Measurements from ENCODE around the gene ATR. TPM values are rescaled to one million over a fixed set of nuclear protein-coding genes. Genes with fewer than 3 reads are reported as not detected.

The ATR gene
- total RNA-seq, 6 donors from 2014 or later: 16.5 to 62.5 (median 24.0) TPM

- no peaks in the 10 kb centered on the region for H3K4me1 ChIP-seq
- no peak for TF ChIP-seq EP300 (IDR thresholded peaks at IDR 0.05)
- no peak for TF ChIP-seq POLR2A (IDR thresholded peaks at IDR 0.05)
- TF ChIP-seq POLR2AphosphoS5 (IDR thresholded peaks at IDR 0.05): no peak
- TF ChIP-seq CTCF (IDR thresholded peaks at IDR 0.05): no peak
- no peaks in the 10 kb centered on the region for H3K9me3 ChIP-seq
- DNase-seq (no peak), ATAC-seq (ENCODE audit: low FRiP score in 2 of 2) (no peak)
- WGBS, 2 donors: 98% methylated on average over 3 of the region's 3 CpGs; no CpG with 5 or more reads in 1 of the 2 donors
- no peak overlapping the region for H3K27ac ChIP-seq
- no peaks in the 10 kb centered on the region for H3K27me3 ChIP-seq
- H3K4me3 ChIP-seq: no peak overlapping the region
- peaks cover 0 to 93% (median 22%) of the 10 kb centered on the region in 4 donors for H3K36me3 ChIP-seq
Measured at GRCh38 chr3:142495103-142495502, 83.4 kb downstream of the ATR start.

GRCh38 chr3:142492184-142492583 is 86.3 kb downstream of the ATR start:
- no peak overlapping the region for H3K4me3 ChIP-seq
- TF ChIP-seq EP300 (IDR thresholded peaks at IDR 0.05) (no peak), POLR2AphosphoS5 (IDR thresholded peaks at IDR 0.05) (no peak), POLR2A (IDR thresholded peaks at IDR 0.05) (no peak), CTCF (IDR thresholded peaks at IDR 0.05) (no peak)
- H3K36me3 ChIP-seq: peaks cover 0 to 93% (median 19%) of the 10 kb centered on the region in 4 donors
- H3K4me1 ChIP-seq: no peaks in the 10 kb centered on the region
- DNase-seq: no peak
- H3K27me3 ChIP-seq: no peaks in the 10 kb centered on the region
- H3K9me3 ChIP-seq: no peaks in the 10 kb centered on the region
- no peak overlapping the region for H3K27ac ChIP-seq
- ATAC-seq (ENCODE audit: low FRiP score in 2 of 2): no peak
- WGBS, 2 donors: 92 to 93% methylated on average over 2 of the region's 2 CpGs

- H3K4me3 ChIP-seq: no peak overlapping the region
- WGBS, 2 donors: 95% methylated on average over 5 of the region's 5 CpGs
- peaks cover under 1 to 85% (median 18%) of the 10 kb centered on the region in 4 donors for H3K36me3 ChIP-seq
- ATAC-seq (ENCODE audit: low FRiP score in 2 of 2) (no peak), DNase-seq (no peak)
- H3K4me1 ChIP-seq: no peaks in the 10 kb centered on the region
- H3K9me3 ChIP-seq: no peaks in the 10 kb centered on the region
- TF ChIP-seq POLR2AphosphoS5 (IDR thresholded peaks at IDR 0.05): no peak
- TF ChIP-seq POLR2A (IDR thresholded peaks at IDR 0.05): no peak
- no peak for TF ChIP-seq EP300 (IDR thresholded peaks at IDR 0.05)
- TF ChIP-seq CTCF (IDR thresholded peaks at IDR 0.05): no peak
- no peak overlapping the region for H3K27ac ChIP-seq
- H3K27me3 ChIP-seq: no peaks in the 10 kb centered on the region
Measured at GRCh38 chr3:142489572-142490323, 88.8 kb downstream of the ATR start.

GRCh38 chr3:142484912-142485435 is 93.6 kb downstream of the ATR start:
- Histone ChIP-seq H3K27ac (no peak overlapping the region), H3K36me3 (peaks cover 8 to 84% (median 26%) of the 10 kb centered on the region in 4 donors), H3K4me3 (no peak overlapping the region), H3K4me1 (no peaks in the 10 kb centered on the region), H3K9me3 (peaks cover 6 to 17% (median 12%) of the 10 kb centered on the region in 4 donors), H3K27me3 (no peaks in the 10 kb centered on the region)
- ATAC-seq (ENCODE audit: low FRiP score in 2 of 2) (no peak), DNase-seq (no peak)
- TF ChIP-seq CTCF (IDR thresholded peaks at IDR 0.05) (no peak), EP300 (IDR thresholded peaks at IDR 0.05) (no peak), POLR2AphosphoS5 (IDR thresholded peaks at IDR 0.05) (no peak), POLR2A (IDR thresholded peaks at IDR 0.05) (no peak)
- 93 to 98% methylated on average over 4 of the region's 4 CpGs for WGBS, 2 donors

All from upper lobe of left lung (tissue), 6 donors.